Measurements from ENCODE around the gene DYSF.

DYSF gene

GRCh38 chr2:71578767-71579342 lies 125.5 kb downstream of the DYSF start:
- DNase-seq, result no peak

GRCh38 chr2:71581026-71581425 lies 127.7 kb downstream of the DYSF start:
- DNase-seq, result no peak

GRCh38 chr2:71583876-71584275 lies 130.5 kb downstream of the DYSF start:
- DNase-seq, result no peak

- DNase-seq, result no peak
These were observed 133.1 kb downstream of the DYSF start for GRCh38 chr2:71586471-71586870.

- DNase-seq, result no peak
These were observed 134.2 kb downstream of the DYSF start for GRCh38 chr2:71587509-71588073.

GRCh38 chr2:71588497-71589170 lies 135.3 kb downstream of the DYSF start:
- no peak for DNase-seq

GRCh38 chr2:71589763-71590162 lies 136.4 kb downstream of the DYSF start:
- DNase-seq, result no peak

GRCh38 chr2:71591044-71591443 lies 137.7 kb downstream of the DYSF start:
- DNase-seq, result no peak

GRCh38 chr2:71592181-71592711 lies 138.9 kb downstream of the DYSF start:
- no peak for DNase-seq

GRCh38 chr2:71595569-71595968 lies 142.2 kb downstream of the DYSF start:
- DNase-seq, result no peak

GRCh38 chr2:71596011-71596410 lies 142.7 kb downstream of the DYSF start:
- DNase-seq, result no peak

- DNase-seq, result no peak
These were observed 144.4 kb downstream of the DYSF start for GRCh38 chr2:71597756-71598155.

GRCh38 chr2:71598526-71598925 lies 145.2 kb downstream of the DYSF start:
- no peak for DNase-seq

- no peak for DNase-seq
These were observed 145.7 kb downstream of the DYSF start for GRCh38 chr2:71599038-71599437.

- no peak for DNase-seq
These were observed 146.4 kb downstream of the DYSF start for GRCh38 chr2:71599646-71600236.

- no peak for DNase-seq
These were observed 147.2 kb downstream of the DYSF start for GRCh38 chr2:71600555-71600954.

- no peak for DNase-seq
These were observed 148.1 kb downstream of the DYSF start for GRCh38 chr2:71601136-71602114.

GRCh38 chr2:71602115-71602495 lies 148.7 kb downstream of the DYSF start:
- no peak for DNase-seq

GRCh38 chr2:71602581-71602980 lies 149.2 kb downstream of the DYSF start:
- no peak for DNase-seq

- DNase-seq, result no peak
These were observed 150.0 kb downstream of the DYSF start for GRCh38 chr2:71603311-71603811.

GRCh38 chr2:71603851-71604725 lies 150.7 kb downstream of the DYSF start:
- no peak for DNase-seq

- no peak for DNase-seq
These were observed 151.4 kb downstream of the DYSF start for GRCh38 chr2:71604726-71605120.

All from activated CD4-positive, alpha-beta T cell treated with anti-CD3 and anti-CD28 coated beads for 4 hours (primary cell).